HepG2 (cell line): ENCODE results near the gene LILRB5.

Source experiments
- ARHGAP35 ChIP-seq: sonication (generic); formaldehyde crosslinking; IDR thresholded peaks from 2 replicates; pipeline ENCODE4 v1.9.0; 2022; ENCODE audit warnings: mild to moderate bottlenecking, inconsistent platforms, moderate library complexity, missing genetic modification reagents, borderline replicate concordance
- CEBPB ChIP-seq: IDR thresholded peaks from 2 replicates; pipeline ENCODE4 v1.6.1; 2011; ENCODE audit warnings: low read depth, low read length, improper control_type of control experiment, borderline replicate concordance
- LCORL ChIP-seq, 2 experiments: fragments of 450-650 bp in 1 of 2; sonication (generic) in 1 of 2; formaldehyde crosslinking in 1 of 2; IDR thresholded peaks; 2 replicates each; pipeline versions ENCODE4 v1.5.0 to v1.6.1; 2017 to 2020; ENCODE audit warnings: antibody characterized with exemption in 1 of 2, missing genetic modification reagents in 1 of 2
- NR3C1 ChIP-seq: sonication (generic); formaldehyde crosslinking; IDR thresholded peaks from 2 replicates; pipeline ENCODE4 v1.4.0; 2020; ENCODE audit warnings: missing genetic modification reagents
- ZNF615 ChIP-seq: sonication (generic); formaldehyde crosslinking; IDR thresholded peaks from 2 replicates; pipeline ENCODE4 v1.5.0; 2020; ENCODE audit warnings: mild to moderate bottlenecking, missing genetic modification reagents, borderline replicate concordance
- TF ChIP-seq, protein P1 (sequence below): sonication (generic); formaldehyde crosslinking; IDR thresholded peaks from 2 replicates; pipeline ENCODE4 v1.5.0; 2020; ENCODE audit warnings: mild to moderate bottlenecking, missing genetic modification reagents, moderate library complexity
- TF ChIP-seq, protein P2 (sequence below): sonication (generic); formaldehyde crosslinking; IDR thresholded peaks from 2 replicates; pipeline ENCODE4 v1.8.1; 2023; ENCODE audit warnings: mild to moderate bottlenecking, inconsistent platforms, moderate library complexity, missing genetic modification reagents, borderline replicate concordance

DNA sequence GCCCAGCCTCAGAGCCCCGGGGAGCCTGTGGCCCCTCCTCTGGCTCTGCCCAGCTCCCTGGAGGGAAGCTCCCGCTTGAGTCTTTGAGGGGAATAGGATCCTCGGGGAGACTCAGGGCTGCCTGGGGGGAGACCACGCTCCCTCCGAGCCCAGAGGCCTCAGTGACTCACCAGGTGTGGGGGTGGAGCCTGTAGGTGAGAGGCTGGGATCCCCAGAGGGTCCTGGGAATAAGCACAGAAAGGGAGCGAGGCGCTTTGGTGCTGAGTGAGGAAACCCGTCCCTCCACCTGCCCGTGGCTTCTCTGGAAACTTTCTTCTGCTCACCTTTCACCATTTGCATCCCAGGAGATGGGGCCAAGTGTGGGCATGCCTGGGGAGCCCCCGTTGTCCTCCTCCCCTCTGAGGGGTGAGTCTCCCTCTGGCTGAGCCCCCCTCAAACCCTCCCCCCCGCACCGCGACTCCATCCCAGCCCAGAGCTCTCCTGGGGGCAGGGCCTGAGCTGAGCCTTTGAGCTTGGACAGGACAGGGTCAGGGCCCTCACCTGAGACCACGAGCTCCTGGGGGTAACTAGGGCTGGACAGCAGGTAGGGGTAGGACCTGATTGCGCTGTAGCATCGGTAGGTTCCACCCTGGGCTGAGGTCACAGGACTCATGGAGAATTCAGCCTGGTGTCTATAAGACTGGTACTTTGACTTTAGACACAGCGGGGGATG is 2.7 kb downstream of the LILRB5 start:
- no peak for TF ChIP-seq NR3C1 (CRISPR knock-in tag)
- TF ChIP-seq LCORL (IDR thresholded peaks at IDR 0.05), result no peak
- TF ChIP-seq LCORL (CRISPR knock-in tag; IDR thresholded peaks at IDR 0.05), result no peak
- TF ChIP-seq, protein P1, sequence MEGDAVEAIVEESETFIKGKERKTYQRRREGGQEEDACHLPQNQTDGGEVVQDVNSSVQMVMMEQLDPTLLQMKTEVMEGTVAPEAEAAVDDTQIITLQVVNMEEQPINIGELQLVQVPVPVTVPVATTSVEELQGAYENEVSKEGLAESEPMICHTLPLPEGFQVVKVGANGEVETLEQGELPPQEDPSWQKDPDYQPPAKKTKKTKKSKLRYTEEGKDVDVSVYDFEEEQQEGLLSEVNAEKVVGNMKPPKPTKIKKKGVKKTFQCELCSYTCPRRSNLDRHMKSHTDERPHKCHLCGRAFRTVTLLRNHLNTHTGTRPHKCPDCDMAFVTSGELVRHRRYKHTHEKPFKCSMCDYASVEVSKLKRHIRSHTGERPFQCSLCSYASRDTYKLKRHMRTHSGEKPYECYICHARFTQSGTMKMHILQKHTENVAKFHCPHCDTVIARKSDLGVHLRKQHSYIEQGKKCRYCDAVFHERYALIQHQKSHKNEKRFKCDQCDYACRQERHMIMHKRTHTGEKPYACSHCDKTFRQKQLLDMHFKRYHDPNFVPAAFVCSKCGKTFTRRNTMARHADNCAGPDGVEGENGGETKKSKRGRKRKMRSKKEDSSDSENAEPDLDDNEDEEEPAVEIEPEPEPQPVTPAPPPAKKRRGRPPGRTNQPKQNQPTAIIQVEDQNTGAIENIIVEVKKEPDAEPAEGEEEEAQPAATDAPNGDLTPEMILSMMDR, result no peak
- TF ChIP-seq ZNF615, result no peak
- TF ChIP-seq ARHGAP35 (CRISPR knock-in tag), result no peak
- TF ChIP-seq CEBPB, result no peak
- TF ChIP-seq, protein P2, sequence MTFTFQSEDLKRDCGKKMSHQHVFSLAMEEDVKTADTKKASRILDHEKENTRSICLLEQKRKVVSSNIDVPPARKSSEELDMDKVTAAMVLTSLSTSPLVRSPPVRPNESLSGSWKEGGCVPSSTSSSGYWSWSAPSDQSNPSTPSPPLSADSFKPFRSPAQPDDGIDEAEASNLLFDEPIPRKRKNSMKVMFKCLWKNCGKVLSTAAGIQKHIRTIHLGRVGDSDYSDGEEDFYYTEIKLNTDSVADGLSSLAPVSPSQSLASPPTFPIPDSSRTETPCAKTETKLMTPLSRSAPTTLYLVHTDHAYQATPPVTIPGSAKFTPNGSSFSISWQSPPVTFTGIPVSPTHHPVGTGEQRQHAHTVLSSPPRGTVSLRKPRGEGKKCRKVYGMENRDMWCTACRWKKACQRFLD (CRISPR knock-in tag), result no peak
